Activated CD8-positive, alpha-beta memory T cell treated with anti-CD3 and anti-CD28 coated beads for 36 hours (primary cell): ENCODE data around the gene FBXO21. TPM values are rescaled to one million over a fixed set of nuclear protein-coding genes. Genes with fewer than 3 reads are reported as not detected.

Experiments used
- CTCF ChIA-PET: fragments of 350-600 bp; sonication (Branson Sonifier 250); formaldehyde crosslinking; loops from one replicate; lab custom pipeline; 2021; ENCODE audit warnings: antibody characterized with exemption; lab: Charles Lee
- POLR2A ChIA-PET: fragments of 350-600 bp; sonication (Branson Sonifier 250); formaldehyde crosslinking; loops from one replicate; lab custom pipeline; 2021; ENCODE audit warnings: antibody characterized with exemption; lab: Charles Lee
- total RNA-seq, 2 experiments: library from RNA; stranded (reverse); gene quantifications; one replicate each; pipeline ENCODE4 v1.2.3, GENCODE V29; 2021

Gene FBXO21
- total RNA-seq, 2 experiments from 2014 or later, result 27.4 to 28.0 TPM

GRCh38 chr12:117172168-117172567 is 18.1 kb downstream of the FBXO21 start:
- CTCF ChIA-PET, result no interaction called here

GRCh38 chr12:117171499-117172162 is 18.6 kb downstream of the FBXO21 start:
- POLR2A ChIA-PET, result interaction anchor here (0.8 kb wide), 1 partner anchor 617 kb away, joined by 5 read pairs; no protein-coding TSS in a partner anchor
- CTCF ChIA-PET, result no interaction called here

More at GRCh38 chr12:117172168-117172567, 18.1 kb downstream of the FBXO21 start:
- POLR2A ChIA-PET, result no interaction called here

GRCh38 chr12:117169548-117169947 is 20.7 kb downstream of the FBXO21 start:
- ChIA-PET CTCF (no interaction called here), POLR2A (no interaction called here)

- POLR2A ChIA-PET, result no interaction called here
These were observed 21.3 kb downstream of the FBXO21 start for GRCh38 chr12:117168976-117169375.

GRCh38 chr12:117167769-117168168 is 22.5 kb downstream of the FBXO21 start:
- ChIA-PET POLR2A (no interaction called here), CTCF (interaction anchor here (0.6 kb wide), 1 partner anchor 20 kb away, joined by 5 read pairs; no protein-coding TSS in a partner anchor)

More at GRCh38 chr12:117168976-117169375, 21.3 kb downstream of the FBXO21 start:
- CTCF ChIA-PET, result interaction anchor here (0.6 kb wide), 1 partner anchor 283 kb away, joined by 4 read pairs; no protein-coding TSS in a partner anchor

- POLR2A ChIA-PET, result no interaction called here
- CTCF ChIA-PET, result interaction anchor here (0.7 kb wide), 1 partner anchor 43 kb away, joined by 4 read pairs; no protein-coding TSS in a partner anchor
These were observed 24.2 kb downstream of the FBXO21 start for GRCh38 chr12:117166107-117166506.

- ChIA-PET CTCF (interaction anchor here (0.7 kb wide), 1 partner anchor 42 kb away, joined by 4 read pairs; no protein-coding TSS in a partner anchor), POLR2A (no interaction called here)
These were observed 24.9 kb downstream of the FBXO21 start for GRCh38 chr12:117165342-117165741.

GRCh38 chr12:117162633-117163032 is 27.6 kb downstream of the FBXO21 start:
- ChIA-PET POLR2A (no interaction called here), CTCF (no interaction called here)

- ChIA-PET POLR2A (no interaction called here), CTCF (no interaction called here)
These were observed 28.1 kb downstream of the FBXO21 start for GRCh38 chr12:117162167-117162539.

- ChIA-PET CTCF (no interaction called here), POLR2A (no interaction called here)
These were observed 28.7 kb downstream of the FBXO21 start for GRCh38 chr12:117161460-117162166.

- ChIA-PET POLR2A (no interaction called here), CTCF (no interaction called here)
These were observed 30.6 kb downstream of the FBXO21 start for GRCh38 chr12:117159674-117160073.

- CTCF ChIA-PET, result no interaction called here
- POLR2A ChIA-PET, result no interaction called here
These were observed 31.2 kb downstream of the FBXO21 start for GRCh38 chr12:117158911-117159553.

GRCh38 chr12:117158096-117158495 is 32.2 kb downstream of the FBXO21 start:
- POLR2A ChIA-PET, result no interaction called here
- CTCF ChIA-PET, result no interaction called here

GRCh38 chr12:117155278-117156060 is 34.8 kb downstream of the FBXO21 start:
- POLR2A ChIA-PET, result interaction anchor here (0.5 kb wide), 1 partner anchor 483 kb away, joined by 5 read pairs; no protein-coding TSS in a partner anchor
- CTCF ChIA-PET, result no interaction called here

- ChIA-PET POLR2A (no interaction called here), CTCF (no interaction called here)
These were observed 37.2 kb downstream of the FBXO21 start for GRCh38 chr12:117152793-117153775.

- ChIA-PET CTCF (interaction anchor here (1.2 kb wide), 1 partner anchor 10 kb away, joined by 3 read pairs; no protein-coding TSS in a partner anchor), POLR2A (interaction anchor here (0.7 kb wide), 1 partner anchor 17 kb away, joined by 3 read pairs; no protein-coding TSS in a partner anchor)
These were observed 38.8 kb downstream of the FBXO21 start for GRCh38 chr12:117151403-117152031.

- POLR2A ChIA-PET, result no interaction called here
- CTCF ChIA-PET, result interaction anchor here (0.8 to 1.1 kb wide), 2 partner anchors 29 to 38 kb away, joined by 3 read pairs; no protein-coding TSS in a partner anchor
These were observed 40.8 kb downstream of the FBXO21 start for GRCh38 chr12:117149431-117149830.
